Endothelial cell of umbilical vein (primary cell): ENCODE measurements around the gene E2F2. TPM values are rescaled to one million over a fixed set of nuclear protein-coding genes. Genes with fewer than 3 reads are reported as not detected.

Experiments
- BruUV-seq: library from RNA; stranded (reverse); fragments of 400-500 nt; replicated peaks from 2 replicates; lab custom pipeline; 2021; lab: Mats Ljungman, UMichigan
- CTCF ChIA-PET: fragments of 300-600, 350-600 bp; sonication (Branson Sonifier 250); formaldehyde crosslinking; loops from one replicate; lab custom pipeline; 2021; ENCODE audit warnings: antibody characterized with exemption, inconsistent platforms; lab: Charles Lee
- POLR2A ChIA-PET: fragments of 300-600, 350-600 bp; sonication (Branson Sonifier 250); formaldehyde crosslinking; loops from one replicate; lab custom pipeline; 2021; ENCODE audit warnings: antibody characterized with exemption, inconsistent platforms; lab: Charles Lee
- DNase-seq: peaks from one replicate; pipeline ENCODE4 v3.0.0-alpha.2; 2011; ENCODE audit warnings: low read depth, low spot score
- FAIRE-seq: peaks from 2 replicates; lab custom pipeline; 2011; peaks lifted over from hg19 to GRCh38; lab: Jason Lieb, UNC
- H2AFZ ChIP-seq: 2 replicates; pipeline ENCODE4 v1.6.0; 2012; ENCODE audit warnings: low read depth, low read length, control low read depth, inconsistent platforms
- H3K27ac ChIP-seq: 2 replicates; pipeline ENCODE4 v1.5.1; 2011; ENCODE audit warnings: low read depth, mild to moderate bottlenecking, control low read depth, low read length, moderate library complexity; ENCODE audit not compliant: insufficient read depth
- H3K27me3 ChIP-seq, 2 experiments: 2 replicates each; pipeline versions ENCODE4 v1.6.0 to v1.6.1; 2011; ENCODE audit warnings: low read length in 2 of 2, mixed read lengths in 1 of 2; ENCODE audit not compliant: control insufficient read depth in 2 of 2, insufficient read depth in 2 of 2
- H3K36me3 ChIP-seq, 2 experiments: 2 replicates in 1 of 2; 3 replicates in 1 of 2; pipeline ENCODE4 v1.5.1; 2011; ENCODE audit warnings: low read length in 2 of 2, mild to moderate bottlenecking in 1 of 2, moderate library complexity in 1 of 2; ENCODE audit not compliant: control insufficient read depth in 2 of 2, insufficient read depth in 2 of 2; ENCODE audit errors: extremely low read depth in 1 of 2
- H3K4me1 ChIP-seq: 3 replicates; pipeline ENCODE4 v1.5.1; 2011; ENCODE audit warnings: mild to moderate bottlenecking, low read length; ENCODE audit not compliant: control insufficient read depth, insufficient read depth; ENCODE audit errors: extremely low read depth
- H3K4me2 ChIP-seq: 2 replicates; pipeline ENCODE4 v1.6.1; 2011; ENCODE audit warnings: low read length, control low read depth, mixed read lengths; ENCODE audit not compliant: insufficient read depth
- H3K4me3 ChIP-seq, 3 experiments: fragments of 200-600 bp in 1 of 3; sonication (generic), shearing (Covaris generic) in 1 of 3; replicated peaks in 1 of 3; 2 replicates each; pipeline ENCODE4 v1.5.1; 2011 to 2016; ENCODE audit warnings: control low read depth in 3 of 3, low read length in 3 of 3, mild to moderate bottlenecking in 2 of 3, inconsistent platforms in 1 of 3, low read depth in 1 of 3, moderate library complexity in 1 of 3; ENCODE audit not compliant: insufficient read depth in 1 of 3
- H3K79me2 ChIP-seq: 2 replicates; pipeline ENCODE4 v1.6.0; 2012; ENCODE audit warnings: low read length, inconsistent platforms; ENCODE audit not compliant: control insufficient read depth, insufficient read depth
- H3K9ac ChIP-seq: replicated peaks from 2 replicates; pipeline ENCODE3; 2011; ENCODE audit warnings: low read length, control low read depth; ENCODE audit not compliant: insufficient read depth; ENCODE audit errors: extremely low read depth
- H3K9me1 ChIP-seq: replicated peaks from 3 replicates; pipeline ENCODE4 v1.6.0; 2011; ENCODE audit warnings: mild to moderate bottlenecking, low read length; ENCODE audit not compliant: control insufficient read depth, insufficient read depth; ENCODE audit errors: extremely low read depth
- H3K9me3 ChIP-seq: replicated peaks from 2 replicates; pipeline ENCODE4 v1.5.1; 2012; ENCODE audit warnings: low read length, inconsistent platforms; ENCODE audit not compliant: control insufficient read depth, insufficient read depth
- H4K20me1 ChIP-seq: replicated peaks from 2 replicates; pipeline ENCODE3; 2011; ENCODE audit warnings: mild to moderate bottlenecking, low read length; ENCODE audit not compliant: control insufficient read depth, insufficient read depth; ENCODE audit errors: extremely low read depth
- GATA2 ChIP-seq: IDR thresholded peaks from 2 replicates; pipeline ENCODE4 v1.7.0; 2011; ENCODE audit warnings: low read depth, mild to moderate bottlenecking, moderate library complexity, mixed read lengths, low read length; ENCODE audit not compliant: insufficient read length, insufficient read depth
- JUN ChIP-seq: IDR thresholded peaks from 2 replicates; pipeline ENCODE4 v1.6.1; 2011; ENCODE audit warnings: borderline replicate concordance, low read depth; ENCODE audit not compliant: insufficient read length, insufficient read depth
- MAX ChIP-seq: IDR thresholded peaks from 2 replicates; pipeline ENCODE4 v1.6.1; 2011; ENCODE audit not compliant: insufficient read depth, insufficient read length
- dilution Hi-C: fragments of 300-500 bp; cut with MboI; formaldehyde crosslinking; loops from one replicate; pipeline ENCODE4 v1.15.0; 2019; ENCODE audit warnings: low sequenced_read_pairs; ENCODE audit not compliant: extremely low pct_ligation_motif_present
- intact Hi-C: fragments of 100-400 bp; cut with micrococcal nuclease; formaldehyde crosslinking; loops from one replicate; pipeline ENCODE4 v1.10.0; 2022
- polyA plus RNA-seq, 4 experiments: library from polyadenylated mRNA; depleted of rRNA in 3 of 4; stranded (reverse) in 3 of 4; unstranded in 1 of 4; fragments of >200 nt; gene quantifications; 2 replicates each; pipeline versions ENCODE4 v1.2.1 to v1.2.3, GENCODE V29; 2011 to 2012; ENCODE audit warnings: missing spikeins in 1 of 4
- total RNA-seq: library from RNA; stranded (reverse); gene quantifications from 2 replicates; pipeline ENCODE4 v1.2.3, GENCODE V29; 2021

E2F2 gene
- total and polyA plus RNA-seq, 2 donors (not counting 3 experiments of a cell fraction or from before 2014, with no cell fraction given), result 1.1 to 5.6 TPM

- FAIRE-seq, result no peak
- Histone ChIP-seq H3K9me3 (no peaks in the 10 kb centered on the region), H3K9ac (no peak overlapping the region), H3K4me1 (no peaks in the 10 kb centered on the region), H3K4me3 (no peak overlapping the region), H3K4me2 (no peak overlapping the region), H3K79me2 (no peaks in the 10 kb centered on the region), H3K27me3 (no peaks in the 10 kb centered on the region), H2AFZ (no peak overlapping the region), H4K20me1 (no peaks in the 10 kb centered on the region), H3K36me3 (peaks cover 0 to 2% of the 10 kb centered on the region in 2 experiments), H3K27ac (no peak overlapping the region), H3K9me1 (no peaks in the 10 kb centered on the region)
- dilution Hi-C loops (no loop called here), intact Hi-C loops (no loop called here)
- no peak for DNase-seq
- TF ChIP-seq JUN (no peak), MAX (no peak)
- ChIA-PET POLR2A (no interaction called here), CTCF (interaction anchor here (0.5 to 3.3 kb wide), 3 partner anchors 16 to 142 kb away, joined by 3 to 21 read pairs (median 4); no protein-coding TSS in a partner anchor)
- BruUV-seq, result no TSS peak
Observed at GRCh38 chr1:23515905-23516304, 15.1 kb downstream of the E2F2 start.

GRCh38 chr1:23514111-23514679, 16.8 kb downstream of the E2F2 start:
- DNase-seq, result no peak
- Histone ChIP-seq H3K9me3 (no peaks in the 10 kb centered on the region), H3K4me3 (no peak overlapping the region), H3K9ac (no peak overlapping the region), H2AFZ (no peak overlapping the region), H3K4me2 (no peak overlapping the region), H3K79me2 (no peaks in the 10 kb centered on the region), H3K4me1 (no peaks in the 10 kb centered on the region), H4K20me1 (no peaks in the 10 kb centered on the region), H3K27ac (no peak overlapping the region), H3K9me1 (no peaks in the 10 kb centered on the region), H3K27me3 (no peaks in the 10 kb centered on the region), H3K36me3 (peaks cover 0 to 2% of the 10 kb centered on the region in 2 experiments)
- FAIRE-seq, result no peak
- BruUV-seq, result no TSS peak
- ChIA-PET CTCF (interaction anchor here (0.7 to 3.3 kb wide), 3 partner anchors 16 to 123 kb away, joined by 3 to 21 read pairs (median 3); no protein-coding TSS in a partner anchor), POLR2A (no interaction called here)
- dilution Hi-C loops (no loop called here), intact Hi-C loops (no loop called here)
- TF ChIP-seq GATA2, result no peak
